H9 (cell line): ENCODE results near the gene CFAP97. TPM values are rescaled to one million over a fixed set of nuclear protein-coding genes. Genes with fewer than 3 reads are reported as not detected.
A peak's percentile ranks its signal among the peaks of the same experiment; 100 is the strongest.

Experiments used
- DNase-seq: peaks from one replicate; pipeline ENCODE4 v3.0.0-alpha.2; 2017
- H2AFZ ChIP-seq: one replicate; pipeline ENCODE4 v1.6.1; 2013; ENCODE audit warnings: mild to moderate bottlenecking, low read length, control low read depth, moderate library complexity
- H2AK5ac ChIP-seq: 2 replicates; pipeline ENCODE4 v1.6.1; 2013; ENCODE audit warnings: low read length, control low read depth, mixed read lengths; ENCODE audit not compliant: insufficient read length
- H2BK120ac ChIP-seq: one replicate; pipeline ENCODE4 v1.6.1; 2013; ENCODE audit warnings: low read depth, mild to moderate bottlenecking, low read length, control low read depth, inconsistent platforms; ENCODE audit not compliant: poor library complexity, severe bottlenecking
- H2BK12ac ChIP-seq: 2 replicates; pipeline ENCODE4 v1.6.1; 2013; ENCODE audit warnings: low read length, control low read depth, mixed read lengths, low read depth; ENCODE audit not compliant: insufficient read length
- H2BK15ac ChIP-seq: 2 replicates; pipeline ENCODE4 v1.6.1; 2013; ENCODE audit warnings: low read depth, low read length, control low read depth
- H2BK20ac ChIP-seq: one replicate; pipeline ENCODE4 v1.6.1; 2013; ENCODE audit warnings: low read depth, mild to moderate bottlenecking, low read length, control low read depth, inconsistent platforms; ENCODE audit not compliant: poor library complexity, severe bottlenecking
- H2BK5ac ChIP-seq: 2 replicates; pipeline ENCODE4 v1.6.1; 2013; ENCODE audit warnings: low read length, control low read depth, mixed read lengths; ENCODE audit not compliant: insufficient read length
- H3K14ac ChIP-seq: 2 replicates; pipeline ENCODE4 v1.6.1; 2013; ENCODE audit warnings: low read length, control low read depth; ENCODE audit not compliant: insufficient read depth
- H3K18ac ChIP-seq: 2 replicates; pipeline ENCODE4 v1.6.1; 2013; ENCODE audit warnings: low read depth, mild to moderate bottlenecking, mixed read lengths, low read length, control low read depth; ENCODE audit not compliant: insufficient read length
- H3K23ac ChIP-seq: 2 replicates; pipeline ENCODE4 v1.6.1; 2013; ENCODE audit warnings: low read length, control low read depth, mixed read lengths, low read depth; ENCODE audit not compliant: insufficient read length
- H3K23me2 ChIP-seq: 2 replicates; pipeline ENCODE4 v1.6.1; 2013; ENCODE audit warnings: low read depth, mild to moderate bottlenecking, mixed read lengths, low read length, control low read depth; ENCODE audit not compliant: insufficient read length, poor library complexity, severe bottlenecking
- H3K27ac ChIP-seq: 2 replicates; pipeline ENCODE4 v1.5.1; 2013; ENCODE audit warnings: low read length, control low read depth, mixed read lengths, low read depth; ENCODE audit not compliant: insufficient read length
- H3K27me3 ChIP-seq: 2 replicates; pipeline ENCODE4 v1.6.1; 2013; ENCODE audit warnings: low read length, control low read depth, inconsistent platforms; ENCODE audit not compliant: insufficient read depth
- H3K4ac ChIP-seq: 2 replicates; pipeline ENCODE4 v1.6.1; 2013; ENCODE audit warnings: low read depth, mild to moderate bottlenecking, control low read depth, inconsistent platforms, low read length, moderate library complexity
- H3K4me1 ChIP-seq: 2 replicates; pipeline ENCODE4 v1.6.1; 2013; ENCODE audit warnings: low read length, control low read depth, inconsistent platforms; ENCODE audit not compliant: insufficient read depth
- H3K4me2 ChIP-seq: 2 replicates; pipeline ENCODE4 v1.6.1; 2013; ENCODE audit warnings: low read length, control low read depth, mixed read lengths; ENCODE audit not compliant: insufficient read length, insufficient read depth
- H3K56ac ChIP-seq: 2 replicates; pipeline ENCODE4 v1.6.1; 2013; ENCODE audit warnings: low read depth, mild to moderate bottlenecking, mixed read lengths, low read length, control low read depth; ENCODE audit not compliant: insufficient read length
- H3K79me1 ChIP-seq: 2 replicates; pipeline ENCODE4 v1.6.1; 2013; ENCODE audit warnings: low read depth, mild to moderate bottlenecking, moderate library complexity, low read length, control low read depth, inconsistent platforms; ENCODE audit not compliant: insufficient read depth, poor library complexity, severe bottlenecking
- H3K79me2 ChIP-seq: 2 replicates; pipeline ENCODE4 v1.6.1; 2013; ENCODE audit warnings: low read length, control low read depth, inconsistent platforms; ENCODE audit not compliant: insufficient read depth
- H3K9ac ChIP-seq: 2 replicates; pipeline ENCODE4 v1.6.1; 2013; ENCODE audit warnings: low read length, control low read depth, mixed read lengths; ENCODE audit not compliant: insufficient read length; ENCODE audit errors: extremely low read depth
- H3K9me3 ChIP-seq: one replicate; pipeline ENCODE4 v1.6.1; 2013; ENCODE audit warnings: low read depth, low read length, inconsistent platforms; ENCODE audit not compliant: control insufficient read depth
- H3T11ph ChIP-seq: one replicate; pipeline ENCODE4 v1.6.1; 2013; ENCODE audit warnings: mild to moderate bottlenecking, low read length, control low read depth, inconsistent platforms
- H4K20me1 ChIP-seq: one replicate; pipeline ENCODE4 v1.6.1; 2013; ENCODE audit not compliant: control insufficient read depth, insufficient read length, insufficient read depth
- H4K5ac ChIP-seq: 2 replicates; pipeline ENCODE4 v1.6.1; 2013; ENCODE audit warnings: low read depth, mild to moderate bottlenecking, mixed read lengths, low read length, control low read depth; ENCODE audit not compliant: insufficient read length
- H4K8ac ChIP-seq: replicated peaks from 2 replicates; pipeline ENCODE4 v1.6.1; 2013; ENCODE audit warnings: low read length, control low read depth, mixed read lengths, low read depth; ENCODE audit not compliant: insufficient read length
- H4K91ac ChIP-seq: 2 replicates; pipeline ENCODE4 v1.6.1; 2013; ENCODE audit warnings: low read depth, mild to moderate bottlenecking, moderate library complexity, mixed read lengths, low read length, control low read depth; ENCODE audit not compliant: insufficient read length
- H3K27ac Mint-ChIP-seq, 3 experiments: 2 replicates in 2 of 3; 3 replicates in 1 of 3; pipeline ENCODE4 v1.8.0; 2020 to 2021; ENCODE audit warnings: mixed read lengths in 3 of 3, mild to moderate bottlenecking in 1 of 3, moderate library complexity in 1 of 3
- H3K27me3 Mint-ChIP-seq: 2 replicates; pipeline ENCODE4 v1.8.0; 2021; ENCODE audit warnings: low read depth, mild to moderate bottlenecking, moderate library complexity, mixed read lengths
- H3K36me3 Mint-ChIP-seq, 3 experiments: 2 replicates in 2 of 3; 3 replicates in 1 of 3; pipeline ENCODE4 v1.8.0; 2020 to 2021; ENCODE audit warnings: low read depth in 3 of 3, mixed read lengths in 3 of 3; ENCODE audit not compliant: insufficient read depth in 1 of 3
- H3K4me1 Mint-ChIP-seq, 2 experiments: 2 replicates each; pipeline ENCODE4 v1.8.0; 2020; ENCODE audit warnings: mixed read lengths in 2 of 2
- H3K4me3 Mint-ChIP-seq, 2 experiments: 2 replicates in 1 of 2; 3 replicates in 1 of 2; pipeline ENCODE4 v1.8.0; 2020 to 2021; ENCODE audit warnings: mild to moderate bottlenecking in 2 of 2, mixed read lengths in 2 of 2, moderate library complexity in 1 of 2
- H3K9me3 Mint-ChIP-seq, 2 experiments: 2 replicates in 1 of 2; 3 replicates in 1 of 2; pipeline ENCODE4 v1.8.0; 2020; ENCODE audit warnings: mild to moderate bottlenecking in 2 of 2, mixed read lengths in 2 of 2, moderate library complexity in 1 of 2
- WGBS: extraction: QIAGEN DNeasy Blood & Tissue Kit; methylation state at CpG from one replicate; pipeline ENCODE4 v1.1.7; 2013; ENCODE audit warnings: missing lambda C conversion rate, low lambda C conversion rate, mixed read lengths; ENCODE audit not compliant: insufficient read length; ENCODE audit errors: extremely low coverage; 5-methylcytosine and 5-hydroxymethylcytosine counted together
- total RNA-seq: library from RNA; stranded (reverse); gene quantifications from 2 replicates; pipeline ENCODE4 v1.2.1, GENCODE V29; 2021
- TF ChIP-seq, protein P1 (sequence below): fragments of 200-600 bp; sonication (generic); conservative IDR thresholded peaks from 3 replicates; pipeline ENCODE4 v1.8.0; 2021; ENCODE audit warnings: antibody characterized with exemption, mild to moderate bottlenecking

The CFAP97 gene
- total RNA-seq, 1 experiment from 2014 or later, result 39.3 TPM

DNA sequence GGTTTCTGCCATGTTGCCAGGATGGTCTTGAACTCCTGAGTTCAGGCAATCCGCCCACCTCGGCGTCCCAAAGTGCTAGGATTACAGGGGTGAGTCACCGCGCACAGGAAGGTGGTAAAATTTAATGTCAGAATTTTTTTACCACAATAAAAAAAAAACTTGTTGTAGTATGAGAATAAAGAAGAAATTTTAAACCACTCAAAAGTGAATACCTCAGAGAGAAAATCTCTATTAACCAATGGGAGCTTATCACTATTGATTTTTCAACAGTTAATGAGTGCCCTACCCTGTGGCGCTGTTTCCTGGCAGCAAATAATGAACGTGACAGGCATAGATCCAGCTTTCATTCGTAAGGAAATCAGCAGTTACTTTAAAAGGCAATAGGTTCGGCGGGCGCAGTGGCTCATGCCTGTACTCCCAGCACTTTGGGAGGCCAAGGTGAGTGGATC, 93.4 kb downstream of the CFAP97 start:
- Histone ChIP-seq H3K9me3 (no peaks in the 10 kb centered on the region), H2AK5ac (no peak overlapping the region), H2BK12ac (no peak overlapping the region), H3K56ac (no peak overlapping the region), H4K20me1 (no peaks in the 10 kb centered on the region), H3K79me1 (no peaks in the 10 kb centered on the region), H3K14ac (no peak overlapping the region), H4K91ac (no peak overlapping the region), H3K79me2 (no peaks in the 10 kb centered on the region), H4K5ac (no peak overlapping the region), H2BK15ac (no peak overlapping the region), H3K27ac (peak overlapping the region; percentile 65), H3K4ac (no peak overlapping the region), H3K4me1 (peaks cover 3% of the 10 kb centered on the region; the same call in 1 of the 2 replicates), H3K23me2 (no peaks in the 10 kb centered on the region), H3K4me2 (no peak overlapping the region), H2BK120ac (no peak overlapping the region), H4K8ac (no peak overlapping the region), H3K9ac (no peak overlapping the region), H2AFZ (no peak overlapping the region), H2BK20ac (no peak overlapping the region), H3K18ac (no peak overlapping the region), H3T11ph (no peak overlapping the region), H3K23ac (no peak overlapping the region), H2BK5ac (no peak overlapping the region), H3K27me3 (no peaks in the 10 kb centered on the region)
- no peaks in the 10 kb centered on the region for H3K27me3 Mint-ChIP-seq
- peaks cover 4 to 10% of the 10 kb centered on the region in 2 experiments for H3K9me3 Mint-ChIP-seq
- H3K4me3 Mint-ChIP-seq, result no peak overlapping the region
- no CpG with 5 or more reads among the region's 11 CpGs for WGBS
- TF ChIP-seq, protein P1, sequence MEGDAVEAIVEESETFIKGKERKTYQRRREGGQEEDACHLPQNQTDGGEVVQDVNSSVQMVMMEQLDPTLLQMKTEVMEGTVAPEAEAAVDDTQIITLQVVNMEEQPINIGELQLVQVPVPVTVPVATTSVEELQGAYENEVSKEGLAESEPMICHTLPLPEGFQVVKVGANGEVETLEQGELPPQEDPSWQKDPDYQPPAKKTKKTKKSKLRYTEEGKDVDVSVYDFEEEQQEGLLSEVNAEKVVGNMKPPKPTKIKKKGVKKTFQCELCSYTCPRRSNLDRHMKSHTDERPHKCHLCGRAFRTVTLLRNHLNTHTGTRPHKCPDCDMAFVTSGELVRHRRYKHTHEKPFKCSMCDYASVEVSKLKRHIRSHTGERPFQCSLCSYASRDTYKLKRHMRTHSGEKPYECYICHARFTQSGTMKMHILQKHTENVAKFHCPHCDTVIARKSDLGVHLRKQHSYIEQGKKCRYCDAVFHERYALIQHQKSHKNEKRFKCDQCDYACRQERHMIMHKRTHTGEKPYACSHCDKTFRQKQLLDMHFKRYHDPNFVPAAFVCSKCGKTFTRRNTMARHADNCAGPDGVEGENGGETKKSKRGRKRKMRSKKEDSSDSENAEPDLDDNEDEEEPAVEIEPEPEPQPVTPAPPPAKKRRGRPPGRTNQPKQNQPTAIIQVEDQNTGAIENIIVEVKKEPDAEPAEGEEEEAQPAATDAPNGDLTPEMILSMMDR, result no peak
- no peak for DNase-seq
- peaks cover 3 to 6% (median 6%) of the 10 kb centered on the region in 3 experiments; a peak in 5 of 7 replicates for H3K36me3 Mint-ChIP-seq
- H3K4me1 Mint-ChIP-seq, result peaks cover 52 to 72% of the 10 kb centered on the region in 2 experiments
- peak overlapping the region; percentile 81 to 90 (median 81); a peak in 4 of 7 replicates for H3K27ac Mint-ChIP-seq
